Neuronal stem cell (in vitro differentiated cells): ENCODE results near the gene PSORS1C2. TPM values are rescaled to one million over a fixed set of nuclear protein-coding genes. Genes with fewer than 3 reads are reported as not detected.
A peak's percentile ranks its signal among the peaks of the same experiment; 100 is the strongest.
"Not testable (repeated sequence)": the region's sequence is repeated elsewhere in the genome, so short reads cannot be mapped to it uniquely, and the experiment has no call there.

ENCODE experiments used
- DNase-seq: peaks from one replicate; pipeline ENCODE4 v3.0.0-alpha.2; 2013; ENCODE audit warnings: low spot score
- H2AFZ ChIP-seq: one replicate; pipeline ENCODE4 v1.6.1; 2013; ENCODE audit warnings: mild to moderate bottlenecking, low read length, inconsistent platforms
- H2AK5ac ChIP-seq: 2 replicates; pipeline ENCODE4 v1.6.1; 2013; ENCODE audit warnings: low read depth, mild to moderate bottlenecking, inconsistent platforms, low read length, moderate library complexity, mixed read lengths
- H2BK120ac ChIP-seq: 2 replicates; pipeline ENCODE4 v1.6.1; 2013; ENCODE audit warnings: low read depth, mild to moderate bottlenecking, inconsistent platforms, low read length, moderate library complexity, mixed read lengths
- H2BK12ac ChIP-seq: one replicate; pipeline ENCODE4 v1.6.1; 2013; ENCODE audit warnings: low read length, inconsistent platforms
- H2BK15ac ChIP-seq: 2 replicates; pipeline ENCODE4 v1.6.1; 2013; ENCODE audit warnings: mild to moderate bottlenecking, low read length, inconsistent platforms, mixed read lengths
- H2BK5ac ChIP-seq: one replicate; pipeline ENCODE4 v1.6.1; 2013; ENCODE audit warnings: inconsistent platforms, mild to moderate bottlenecking, low read length, moderate library complexity
- H3K14ac ChIP-seq: one replicate; pipeline ENCODE4 v1.6.1; 2013; ENCODE audit warnings: low read length, inconsistent platforms
- H3K18ac ChIP-seq: 2 replicates; pipeline ENCODE4 v1.6.1; 2013; ENCODE audit warnings: low read length, inconsistent platforms
- H3K23ac ChIP-seq: 2 replicates; pipeline ENCODE4 v1.6.1; 2013; ENCODE audit warnings: low read depth, mild to moderate bottlenecking, mixed read lengths, low read length, inconsistent platforms; ENCODE audit not compliant: poor library complexity
- H3K27ac ChIP-seq: replicated peaks from 3 replicates; pipeline ENCODE4 v1.5.1; 2013; ENCODE audit warnings: low read length, inconsistent platforms
- H3K27me3 ChIP-seq, 3 experiments: 2 replicates each; pipeline ENCODE4 v1.6.1; 2013; ENCODE audit warnings: low read length in 3 of 3, mild to moderate bottlenecking in 2 of 3, inconsistent platforms in 1 of 3, low read depth in 1 of 3, mixed read lengths in 1 of 3, moderate library complexity in 1 of 3; ENCODE audit not compliant: control insufficient read depth in 3 of 3, insufficient read depth in 3 of 3
- H3K36me3 ChIP-seq, 2 donors: replicated peaks in 1 of 2; 2 replicates each; pipeline ENCODE4 v1.6.1; 2013; ENCODE audit warnings: low read length in 2 of 2; ENCODE audit not compliant: control insufficient read depth in 2 of 2, insufficient read depth in 2 of 2
- H3K4ac ChIP-seq: 2 replicates; pipeline ENCODE4 v1.6.1; 2013; ENCODE audit warnings: inconsistent platforms, mild to moderate bottlenecking, low read length, moderate library complexity
- H3K4me1 ChIP-seq, 2 donors: 1 replicate in 1 of 2; 2 replicates in 1 of 2; pipeline ENCODE4 v1.6.1; 2013; ENCODE audit warnings: low read length in 2 of 2, low read depth in 1 of 2; ENCODE audit not compliant: control insufficient read depth in 2 of 2, insufficient read depth in 1 of 2
- H3K4me2 ChIP-seq: one replicate; pipeline ENCODE4 v1.6.1; 2013; ENCODE audit warnings: mild to moderate bottlenecking, low read length, inconsistent platforms; ENCODE audit not compliant: insufficient read depth, poor library complexity, severe bottlenecking
- H3K4me3 ChIP-seq, 2 donors: 2 replicates each; pipeline ENCODE4 v1.5.1; 2013; ENCODE audit warnings: low read length in 2 of 2, mild to moderate bottlenecking in 2 of 2, inconsistent platforms in 1 of 2, moderate library complexity in 1 of 2
- H3K79me1 ChIP-seq: one replicate; pipeline ENCODE4 v1.6.1; 2013; ENCODE audit warnings: low read depth, mild to moderate bottlenecking, inconsistent platforms, low read length, moderate library complexity
- H3K9ac ChIP-seq: one replicate; pipeline ENCODE4 v1.6.1; 2013; ENCODE audit warnings: mild to moderate bottlenecking, low read depth, low read length, inconsistent platforms; ENCODE audit not compliant: poor library complexity
- H3K9me3 ChIP-seq, 2 donors: replicated peaks in 1 of 2; 2 replicates each; pipeline versions ENCODE3 to v1.6.1; 2013; ENCODE audit warnings: low read length in 2 of 2, mild to moderate bottlenecking in 2 of 2, inconsistent platforms in 1 of 2, low read depth in 1 of 2, mixed read lengths in 1 of 2, moderate library complexity in 1 of 2; ENCODE audit not compliant: control insufficient read depth in 2 of 2, insufficient read depth in 1 of 2
- H4K8ac ChIP-seq: one replicate; pipeline ENCODE4 v1.6.1; 2013; ENCODE audit warnings: low read depth, mild to moderate bottlenecking, inconsistent platforms, low read length, moderate library complexity
- H4K91ac ChIP-seq: one replicate; pipeline ENCODE4 v1.6.1; 2013; ENCODE audit warnings: low read length, low read depth, mild to moderate bottlenecking, inconsistent platforms; ENCODE audit not compliant: poor library complexity
- WGBS, 2 donors: extraction: QIAGEN DNeasy Blood & Tissue Kit; methylation state at CpG; one replicate each; pipeline ENCODE4 v1.1.7; 2013; ENCODE audit warnings: missing lambda C conversion rate in 2 of 2, mixed read lengths in 1 of 2; ENCODE audit not compliant: insufficient read length in 2 of 2, insufficient replicate concordance in 1 of 2; ENCODE audit errors: extremely low coverage in 2 of 2; 5-methylcytosine and 5-hydroxymethylcytosine counted together
- polyA plus RNA-seq, 2 experiments: library from polyadenylated mRNA; stranded (reverse); fragments of 200-250 nt; gene quantifications; one replicate each; pipeline ENCODE4 v1.2.3, GENCODE V29; 2013

PSORS1C2 gene
- 0.04 TPM for polyA plus RNA-seq (2013, experiment 1 of 2)
- polyA plus RNA-seq (2013, experiment 2 of 2) = 0.03 TPM

GRCh38 chr6:31138982-31139381 lies at the start of gene PSORS1C2:
PSORS1C2 (minus strand) TSS chr6:31139066; CDS start chr6:31139026, 40 bp downstream.
- Histone ChIP-seq H2BK5ac (peak within 1 kb of the TSS; percentile 20), H2AFZ (peak within 1 kb of the TSS; percentile 72), H3K27ac (no peak within 1 kb of the TSS), H3K4me2 (no peak within 1 kb of the TSS), H3K9me3 (peaks cover 0 to 3% of the 10 kb centered on the region in 2 donors), H3K23ac (no peak within 1 kb of the TSS), H3K4me3 (no peak within 1 kb of the TSS), H3K27me3 (no peaks in the 10 kb centered on the region), H3K14ac (no peak within 1 kb of the TSS), H2AK5ac (peak within 1 kb of the TSS; percentile 72), H3K36me3 (peaks cover 4 to 18% of the 10 kb centered on the region in 2 donors), H3K4ac (no peak within 1 kb of the TSS), H3K4me1 (peaks cover 2 to 13% of the 10 kb centered on the region in 2 donors), H2BK120ac (peak within 1 kb of the TSS; percentile 84), H4K91ac (peak within 1 kb of the TSS; percentile 62), H3K79me1 (no peaks in the 10 kb centered on the region), H3K9ac (no peak within 1 kb of the TSS), H3K18ac (peak within 1 kb of the TSS; percentile 62), H2BK12ac (peak within 1 kb of the TSS; percentile 16), H2BK15ac (no peak within 1 kb of the TSS), H4K8ac (no peak within 1 kb of the TSS)
- no CpG with 5 or more reads among the region's 4 CpGs for WGBS, 2 donors
- DNase-seq = no peak

GRCh38 chr6:31187780-31188194 lies 48.9 kb upstream of the PSORS1C2 start:
- Histone ChIP-seq H4K8ac (no peak overlapping the region), H4K91ac (no peak overlapping the region), H2BK12ac (no peak overlapping the region), H2BK15ac (no peak overlapping the region), H3K9me3 (no peaks in the 10 kb centered on the region), H2BK5ac (no peak overlapping the region), H3K14ac (no peak overlapping the region), H2BK120ac (no peak overlapping the region), H3K27ac (no peak overlapping the region), H3K79me1 (no peaks in the 10 kb centered on the region), H3K4me1 (no peaks in the 10 kb centered on the region), H3K27me3 (peaks cover 0 to 2% (median 0%) of the 10 kb centered on the region in 3 experiments), H3K36me3 (no peaks in the 10 kb centered on the region), H3K23ac (no peak overlapping the region), H3K4me3 (no peak overlapping the region), H2AFZ (no peak overlapping the region), H2AK5ac (no peak overlapping the region), H3K18ac (no peak overlapping the region), H3K4ac (no peak overlapping the region), H3K9ac (no peak overlapping the region), H3K4me2 (no peak overlapping the region)
- WGBS, 2 donors = no CpG with 5 or more reads among the region's 5 CpGs
- no peak for DNase-seq

GRCh38 chr6:31186052-31186734 lies 47.3 kb upstream of the PSORS1C2 start:
- H3K4me2 ChIP-seq = no peak overlapping the region
- no peak overlapping the region for H3K14ac ChIP-seq
- no peak overlapping the region for H3K4ac ChIP-seq
- no peak overlapping the region for H3K9ac ChIP-seq
- no peak for DNase-seq
- H3K9me3 ChIP-seq = no peaks in the 10 kb centered on the region
- no peak overlapping the region for H4K91ac ChIP-seq
- no peak overlapping the region for H2BK5ac ChIP-seq
- H2AK5ac ChIP-seq = no peak overlapping the region
- no peak overlapping the region for H3K18ac ChIP-seq
- no peak overlapping the region for H3K23ac ChIP-seq
- no peaks in the 10 kb centered on the region for H3K79me1 ChIP-seq
- no CpG with 5 or more reads among the region's 24 CpGs for WGBS, 2 donors
- no peak overlapping the region for H3K4me3 ChIP-seq
- peaks cover 0 to 2% (median 0%) of the 10 kb centered on the region in 3 experiments for H3K27me3 ChIP-seq
- H2BK12ac ChIP-seq = no peak overlapping the region
- peak overlapping the region; percentile 40 for H2AFZ ChIP-seq
- H3K4me1 ChIP-seq = no peaks in the 10 kb centered on the region
- H2BK120ac ChIP-seq = no peak overlapping the region
- no peak overlapping the region for H4K8ac ChIP-seq
- H3K27ac ChIP-seq = no peak overlapping the region
- H3K36me3 ChIP-seq = no peaks in the 10 kb centered on the region
- no peak overlapping the region for H2BK15ac ChIP-seq

GRCh38 chr6:31185695-31186051 lies 46.8 kb upstream of the PSORS1C2 start:
- not testable (repeated sequence) for H3K27me3 ChIP-seq, H2BK5ac ChIP-seq, H3K79me1 ChIP-seq, H4K8ac ChIP-seq, DNase-seq, H3K9me3 ChIP-seq, H3K27ac ChIP-seq, H2AK5ac ChIP-seq, H4K91ac ChIP-seq, H3K14ac ChIP-seq, H2BK120ac ChIP-seq, H3K4me3 ChIP-seq, H2BK15ac ChIP-seq, H3K18ac ChIP-seq, H3K9ac ChIP-seq, H2AFZ ChIP-seq, H3K4me1 ChIP-seq, H3K4me2 ChIP-seq, H3K23ac ChIP-seq, H3K4ac ChIP-seq, H2BK12ac ChIP-seq, H3K36me3 ChIP-seq
- WGBS, 2 donors = no CpG with 5 or more reads among the region's 4 CpGs
